HT-29 (cell line): ENCODE results near the gene UROS. TPM values are rescaled to one million over a fixed set of nuclear protein-coding genes. Genes with fewer than 3 reads are reported as not detected.

Source experiments
- DNase-seq: peaks from one replicate; pipeline ENCODE4 v3.0.0-alpha.2; 2015; ENCODE audit warnings: low spot score
- small RNA-seq: library from RNA; depleted of rRNA; stranded (forward); fragments of <200 nt; gene quantifications from one replicate; pipeline ENCODE3, GENCODE V24; 2014
- total RNA-seq: library from RNA; depleted of rRNA; stranded (reverse); fragments of >200 nt; shearing (Covaris generic); gene quantifications from 2 replicates; pipeline ENCODE4 v1.2.3, GENCODE V29; 2014; rRNA removed

UROS gene
- total RNA-seq, 1 experiment from 2014 or later: 48.0 TPM

GRCh38 chr10:125762692-125763648 is 60.1 kb downstream of the UROS start:
- no peak for DNase-seq

DNA sequence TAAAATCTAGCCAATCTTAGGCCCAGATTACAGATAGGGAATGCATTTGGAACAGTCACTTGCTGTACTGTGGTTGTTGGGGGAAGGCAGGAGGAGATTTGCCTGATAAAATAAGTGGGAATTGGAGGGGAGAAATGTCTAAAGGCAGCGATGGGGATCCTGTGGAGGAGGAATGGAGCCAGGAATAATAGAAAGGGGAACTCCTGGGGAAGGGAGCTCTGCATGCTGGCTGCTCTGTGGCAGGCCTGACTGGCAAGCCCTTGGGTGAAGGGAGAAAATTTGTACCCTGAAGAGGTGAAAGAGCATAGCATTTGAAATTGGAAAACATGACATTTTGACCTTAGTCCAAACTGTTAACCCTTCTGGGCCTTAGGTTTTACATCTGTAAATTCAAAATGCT is 61.1 kb downstream of the UROS start:
- DNase-seq: no peak

- DNase-seq: no peak
These were observed 65.3 kb downstream of the UROS start for GRCh38 chr10:125757742-125758141.

DNA sequence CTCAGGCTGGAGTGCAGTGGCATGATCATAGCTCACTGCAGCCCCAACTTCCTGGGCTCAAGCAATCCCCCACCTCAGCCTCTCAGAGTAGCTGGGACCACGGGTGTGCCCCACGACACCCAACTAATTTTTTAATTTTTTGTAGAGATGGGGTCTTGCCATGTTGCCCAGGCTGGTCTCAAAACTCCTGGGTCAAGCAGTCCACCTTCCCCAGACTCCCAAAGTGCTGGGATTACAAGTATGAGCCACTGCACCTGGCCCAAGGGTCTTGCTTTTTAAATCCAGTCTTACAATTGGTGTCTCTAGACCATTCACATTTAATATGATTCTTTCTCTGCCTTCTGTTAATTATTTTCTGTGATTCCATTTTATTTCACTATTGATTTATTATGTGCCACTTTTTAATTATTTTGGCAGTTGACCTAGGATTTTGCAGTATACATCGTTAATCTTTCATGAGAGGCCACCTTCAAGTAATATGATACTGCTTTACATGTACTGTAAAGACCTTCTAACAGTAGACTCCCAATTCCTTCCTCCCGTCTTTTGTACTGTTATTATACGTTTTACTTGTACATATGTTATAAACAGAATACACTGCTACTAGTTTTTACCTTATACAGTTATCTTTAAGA is 66.1 kb downstream of the UROS start:
- no peak for DNase-seq

DNA sequence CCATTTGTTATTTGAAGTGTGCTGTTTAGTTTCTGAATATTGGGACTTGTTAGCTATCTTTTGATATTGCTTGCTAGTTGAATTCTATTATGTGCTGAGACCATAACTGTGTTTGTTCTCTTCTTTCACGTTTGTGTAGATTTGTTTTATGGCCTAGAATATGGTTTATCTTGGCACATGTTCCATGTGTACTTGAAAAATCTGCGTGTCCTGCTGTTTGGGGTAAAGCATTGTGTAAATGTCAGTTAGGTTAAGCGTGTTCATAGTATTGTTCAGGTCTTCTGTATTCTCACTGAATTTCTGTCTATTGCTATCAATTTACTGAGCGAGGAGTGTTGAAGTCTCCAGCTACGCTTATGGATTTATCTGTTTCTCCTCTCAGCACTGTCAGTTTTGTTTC is 66.9 kb downstream of the UROS start:
- DNase-seq: no peak

- no peak for DNase-seq
These were observed 75.6 kb downstream of the UROS start for GRCh38 chr10:125747417-125747816.

GRCh38 chr10:125744909-125745308 is 78.1 kb downstream of the UROS start:
- no peak for DNase-seq

- DNase-seq: peak; percentile 10
These were observed 80.6 kb downstream of the UROS start for GRCh38 chr10:125742465-125742864.

DNA sequence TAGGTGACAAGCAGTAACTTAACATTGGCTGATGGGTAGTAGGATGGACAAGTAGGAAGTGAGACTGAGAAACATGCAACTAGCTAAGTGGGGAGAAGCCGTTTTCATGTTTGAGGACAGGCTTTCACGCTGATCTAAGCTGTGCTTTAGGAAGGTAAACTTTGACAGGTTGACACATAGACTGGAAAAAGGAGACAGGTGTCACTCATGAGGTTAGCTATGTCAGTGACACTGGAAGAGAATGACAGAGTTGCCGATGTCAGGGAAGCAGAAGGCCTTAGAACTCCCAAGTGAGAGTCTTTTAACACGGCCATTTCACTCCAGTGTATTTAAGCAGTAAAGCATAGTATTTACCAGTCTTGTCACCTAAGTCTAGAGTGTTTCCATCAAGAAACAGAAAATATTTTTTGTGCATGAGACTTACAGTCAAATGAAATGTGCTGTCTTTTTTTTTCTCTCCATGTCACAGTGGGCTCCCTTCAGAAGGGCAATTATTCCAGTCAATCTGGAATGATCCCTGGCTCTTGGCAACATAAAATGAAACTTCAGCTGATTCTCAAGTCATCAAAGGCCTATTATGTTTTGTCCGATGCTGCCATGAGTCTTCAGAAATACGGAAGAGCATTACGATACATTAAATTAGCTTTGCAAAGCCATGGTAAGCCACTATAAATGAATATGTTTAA is 82.9 kb downstream of the UROS start:
- DNase-seq: no peak

Small RNA genes within 50 kb of the gene (small RNA-seq; reads per million reads assigned to genes)
- gene MIR4484 (not detected), gene RF00017 (not detected)

Other genes with a start within 250 kb of the UROS start
- not detected in 2 replicates for gene TEX36, start 140.1 kb downstream of the UROS start, total RNA-seq
- 17.4 and 18.7 TPM in 2 replicates for gene EDRF1, start 103.5 kb downstream of the UROS start, total RNA-seq
- gene MMP21, start 47.4 kb downstream of the UROS start, total RNA-seq: not detected in 2 replicates
- 30.1 and 34.9 TPM in 2 replicates for gene BCCIP, start 288 bp upstream of the UROS start, total RNA-seq
- 26.6 and 29.1 TPM in 2 replicates for gene DHX32, start 58.0 kb upstream of the UROS start, total RNA-seq
- gene FANK1, start 73.3 kb upstream of the UROS start, total RNA-seq: 1.6 and 4.0 TPM in 2 replicates